Esophagus muscularis mucosa (tissue), 4 donors: Measurements from ENCODE around the gene TTLL5. TPM values are rescaled to one million over a fixed set of nuclear protein-coding genes. Genes with fewer than 3 reads are reported as not detected.

Experiments
- DNase-seq: peaks from one replicate; pipeline ENCODE4 v3.0.0-alpha.2; 2017; ENCODE audit errors: extremely low spot score
- H3K27ac ChIP-seq, 4 donors: fragments of 200-600 bp; sonication (generic); replicated peaks in 1 of 4; 1 replicate in 3 of 4; 2 replicates in 1 of 4; pipeline ENCODE4 v1.5.1; 2016 to 2019; ENCODE audit warnings: mild to moderate bottlenecking in 1 of 4
- H3K27me3 ChIP-seq, 4 donors: fragments of 200-600 bp; sonication (generic); one replicate each; pipeline versions ENCODE4 v1.5.1 to v1.6.0; 2016 to 2019
- H3K36me3 ChIP-seq, 4 donors: fragments of 200-600 bp; sonication (generic); one replicate each; pipeline ENCODE4 v1.5.1; 2016 to 2019
- H3K4me1 ChIP-seq, 4 donors: fragments of 200-600 bp; sonication (generic); one replicate each; pipeline ENCODE4 v1.5.1; 2016 to 2019
- H3K4me3 ChIP-seq, 4 donors: fragments of 200-600 bp; sonication (generic); 1 replicate in 2 of 4; 2 replicates in 2 of 4; pipeline ENCODE4 v1.5.1; 2016 to 2019; ENCODE audit warnings: mild to moderate bottlenecking in 4 of 4, moderate library complexity in 1 of 4
- H3K9me3 ChIP-seq, 4 donors: fragments of 200-600 bp; sonication (generic); 1 replicate in 3 of 4; 2 replicates in 1 of 4; pipeline ENCODE4 v1.5.1; 2016 to 2019
- EP300 ChIP-seq: sonication (generic); formaldehyde crosslinking; IDR thresholded peaks from one replicate; pipeline ENCODE4 v1.6.1; 2017; ENCODE audit warnings: antibody characterized with exemption
- POLR2A ChIP-seq: fragments of 450-650 bp; IDR thresholded peaks from one replicate; pipeline ENCODE4 v1.6.1; 2017; ENCODE audit warnings: antibody characterized with exemption, moderate library complexity, mild to moderate bottlenecking, low read depth
- POLR2AphosphoS5 ChIP-seq, 2 donors: sonication (generic); formaldehyde crosslinking; IDR thresholded peaks; one replicate each; pipeline ENCODE4 v1.6.1; 2017; ENCODE audit warnings: antibody characterized with exemption in 2 of 2
- WGBS: methylation state at CpG from one replicate; pipeline ENCODE4 v1.1.5; 2018; 5-methylcytosine and 5-hydroxymethylcytosine counted together
- intact Hi-C: fragments of 100-400 bp; cut with DNase I; formaldehyde crosslinking; loops from one replicate; pipeline ENCODE4 v1.15.1; 2023
- total RNA-seq, 4 donors: library from RNA; depleted of rRNA; stranded (reverse); fragments of >200 nt; gene quantifications; one replicate each; pipeline versions ENCODE4 v1.1.0 to v1.2.1, GENCODE V29; 2016
- TF ChIP-seq, protein P1 (sequence below), 3 experiments: fragments of 200-600 bp in 2 of 3; fragments of 450-650 bp in 1 of 3; sonication (generic) in 2 of 3; IDR thresholded peaks; one replicate each; pipeline ENCODE4 v1.5.1; 2017 to 2019; ENCODE audit warnings: antibody characterized with exemption in 3 of 3, mild to moderate bottlenecking in 2 of 3, moderate library complexity in 1 of 3

TTLL5 gene
- total RNA-seq, 4 donors from 2014 or later = 16.9 to 26.6 (median 21.2) TPM

DNA sequence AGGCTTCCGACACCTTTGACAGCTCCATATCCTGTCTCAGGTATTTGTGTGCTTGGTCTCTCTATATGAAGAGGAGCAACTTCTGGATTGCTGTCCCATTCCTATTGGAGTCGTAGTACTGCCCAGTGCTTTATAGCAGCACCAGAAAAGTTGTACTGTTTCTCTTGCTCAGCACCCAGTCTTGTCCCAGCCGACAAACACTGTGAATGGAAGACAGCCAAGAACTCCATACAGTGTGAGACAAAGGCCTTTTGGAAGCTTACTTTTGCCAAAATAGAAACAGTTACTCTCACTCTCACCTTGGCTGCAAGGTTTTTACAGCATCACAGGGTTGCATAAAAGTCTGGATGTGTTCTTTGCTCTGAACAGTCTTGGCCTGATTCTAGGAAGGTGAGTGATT is 215.5 kb downstream of the TTLL5 start:
- no peaks in the 10 kb centered on the region for H3K9me3 ChIP-seq
- no peak for TF ChIP-seq POLR2A
- TF ChIP-seq, protein P1, sequence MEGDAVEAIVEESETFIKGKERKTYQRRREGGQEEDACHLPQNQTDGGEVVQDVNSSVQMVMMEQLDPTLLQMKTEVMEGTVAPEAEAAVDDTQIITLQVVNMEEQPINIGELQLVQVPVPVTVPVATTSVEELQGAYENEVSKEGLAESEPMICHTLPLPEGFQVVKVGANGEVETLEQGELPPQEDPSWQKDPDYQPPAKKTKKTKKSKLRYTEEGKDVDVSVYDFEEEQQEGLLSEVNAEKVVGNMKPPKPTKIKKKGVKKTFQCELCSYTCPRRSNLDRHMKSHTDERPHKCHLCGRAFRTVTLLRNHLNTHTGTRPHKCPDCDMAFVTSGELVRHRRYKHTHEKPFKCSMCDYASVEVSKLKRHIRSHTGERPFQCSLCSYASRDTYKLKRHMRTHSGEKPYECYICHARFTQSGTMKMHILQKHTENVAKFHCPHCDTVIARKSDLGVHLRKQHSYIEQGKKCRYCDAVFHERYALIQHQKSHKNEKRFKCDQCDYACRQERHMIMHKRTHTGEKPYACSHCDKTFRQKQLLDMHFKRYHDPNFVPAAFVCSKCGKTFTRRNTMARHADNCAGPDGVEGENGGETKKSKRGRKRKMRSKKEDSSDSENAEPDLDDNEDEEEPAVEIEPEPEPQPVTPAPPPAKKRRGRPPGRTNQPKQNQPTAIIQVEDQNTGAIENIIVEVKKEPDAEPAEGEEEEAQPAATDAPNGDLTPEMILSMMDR (IDR thresholded peaks at IDR 0.05) = no peak
- TF ChIP-seq EP300 = no peak
- no peak for TF ChIP-seq POLR2AphosphoS5 (IDR thresholded peaks at IDR 0.05)
- H3K4me3 ChIP-seq = no peak overlapping the region
- 45% methylated on average over 3 of the region's 3 CpGs for WGBS
- H3K4me1 ChIP-seq = peaks cover 11 to 20% (median 17%) of the 10 kb centered on the region in 4 donors
- H3K36me3 ChIP-seq = no peaks in the 10 kb centered on the region
- peak overlapping the region; percentile 8 to 63 (median 53) for H3K27ac ChIP-seq
- no peak for DNase-seq
- no peaks in the 10 kb centered on the region for H3K27me3 ChIP-seq
- intact Hi-C loops = no loop called here

DNA sequence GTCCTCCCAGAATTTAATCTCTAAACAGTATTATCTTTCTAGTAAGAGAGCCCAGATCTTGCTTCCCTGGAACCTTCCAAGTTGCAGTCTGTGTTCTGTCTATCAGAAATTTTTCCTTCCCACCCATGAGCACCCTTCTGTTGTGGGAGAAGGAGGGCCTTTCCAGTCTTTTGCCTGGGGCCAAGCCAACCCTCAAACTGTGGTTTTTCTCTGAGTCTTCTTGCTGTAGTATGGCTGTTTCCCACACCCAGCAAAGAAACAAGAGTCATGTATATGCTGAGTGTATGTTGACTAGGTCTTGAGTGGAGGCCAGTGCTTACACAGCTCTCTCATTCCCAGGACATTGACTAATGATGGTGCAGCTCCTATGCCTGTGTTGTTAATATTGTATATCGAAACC is 216.2 kb downstream of the TTLL5 start:
- H3K27ac ChIP-seq = peak overlapping the region; percentile 8 to 63 (median 53)

DNA sequence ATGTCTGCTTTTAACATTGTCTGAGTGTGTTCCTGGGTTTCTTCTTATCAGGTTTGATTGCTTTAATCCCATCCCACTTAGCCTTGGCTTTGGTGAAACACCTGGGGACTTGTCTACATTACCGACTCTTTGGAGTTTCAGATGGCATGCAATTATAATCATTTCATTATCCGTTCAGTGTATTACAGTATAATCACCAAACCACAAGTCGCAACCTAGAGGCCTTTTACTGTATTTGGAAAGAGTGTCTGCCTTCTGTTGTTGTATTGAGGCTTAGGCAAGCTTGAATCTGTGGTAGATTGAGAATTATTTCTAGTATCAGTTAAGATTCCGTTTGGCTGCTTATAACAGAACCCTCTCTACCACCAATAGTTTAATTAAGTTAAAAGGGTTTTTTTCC is 216.8 kb downstream of the TTLL5 start:
- no peak overlapping the region for H3K27ac ChIP-seq
- TF ChIP-seq POLR2A (no peak), EP300 (no peak), POLR2AphosphoS5 (IDR thresholded peaks at IDR 0.05) (no peak)
- TF ChIP-seq, protein P1 (IDR thresholded peaks at IDR 0.05) = no peak

More for the DNA sequence above, 216.2 kb downstream of the TTLL5 start:
- Histone ChIP-seq H3K4me3 (no peak overlapping the region), H3K36me3 (peaks cover 0 to under 1% (median 0%) of the 10 kb centered on the region in 4 donors), H3K4me1 (peaks cover 11 to 20% (median 17%) of the 10 kb centered on the region in 4 donors), H3K27me3 (no peaks in the 10 kb centered on the region), H3K9me3 (no peaks in the 10 kb centered on the region)
- 22% methylated on average over 1 of the region's 1 CpG for WGBS
- no peak for TF ChIP-seq EP300
- TF ChIP-seq, protein P1 (IDR thresholded peaks at IDR 0.05) = no peak
- TF ChIP-seq POLR2A = no peak
- DNase-seq = no peak
- intact Hi-C loops = no loop called here

DNA sequence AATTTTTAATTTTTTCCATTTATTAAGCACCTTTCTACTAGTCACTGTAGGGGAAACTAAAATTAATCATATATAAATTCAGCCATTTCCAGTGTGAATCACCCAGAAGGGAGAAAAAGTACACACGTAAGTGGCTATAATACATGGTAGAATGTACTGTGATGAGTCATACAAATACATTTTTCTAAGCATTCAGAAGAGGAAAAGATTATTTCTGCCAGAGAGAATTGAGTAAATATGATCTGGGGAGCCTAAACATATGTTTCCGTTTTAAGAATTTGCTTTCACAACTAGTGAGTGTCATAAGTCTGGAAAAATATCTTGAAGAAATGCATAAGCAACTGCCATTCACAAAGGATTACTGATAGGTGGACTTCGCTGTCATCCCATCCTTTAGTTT is 218.0 kb downstream of the TTLL5 start:
- peaks cover 11 to 20% (median 17%) of the 10 kb centered on the region in 4 donors for H3K4me1 ChIP-seq
- no peaks in the 10 kb centered on the region for H3K27me3 ChIP-seq
- WGBS = 72% methylated on average over 3 of the region's 3 CpGs
- intact Hi-C loops = no loop called here
- H3K9me3 ChIP-seq = no peaks in the 10 kb centered on the region
- DNase-seq = no peak
- H3K36me3 ChIP-seq = peaks cover 0 to 11% (median 0%) of the 10 kb centered on the region in 4 donors
- H3K4me3 ChIP-seq = no peak overlapping the region
- no peak overlapping the region for H3K27ac ChIP-seq
- TF ChIP-seq EP300 = no peak
- TF ChIP-seq, protein P1 (IDR thresholded peaks at IDR 0.05) = no peak
- TF ChIP-seq POLR2AphosphoS5 (IDR thresholded peaks at IDR 0.05) = no peak
- TF ChIP-seq POLR2A = no peak

More for the DNA sequence above, 216.8 kb downstream of the TTLL5 start:
- no peak for DNase-seq
- no peaks in the 10 kb centered on the region for H3K27me3 ChIP-seq
- 82% methylated on average over 4 of the region's 4 CpGs for WGBS
- intact Hi-C loops = no loop called here
- peaks cover 11 to 20% (median 17%) of the 10 kb centered on the region in 4 donors for H3K4me1 ChIP-seq
- H3K9me3 ChIP-seq = no peaks in the 10 kb centered on the region
- peaks cover 0 to 6% (median 0%) of the 10 kb centered on the region in 4 donors for H3K36me3 ChIP-seq
- no peak overlapping the region for H3K4me3 ChIP-seq

DNA sequence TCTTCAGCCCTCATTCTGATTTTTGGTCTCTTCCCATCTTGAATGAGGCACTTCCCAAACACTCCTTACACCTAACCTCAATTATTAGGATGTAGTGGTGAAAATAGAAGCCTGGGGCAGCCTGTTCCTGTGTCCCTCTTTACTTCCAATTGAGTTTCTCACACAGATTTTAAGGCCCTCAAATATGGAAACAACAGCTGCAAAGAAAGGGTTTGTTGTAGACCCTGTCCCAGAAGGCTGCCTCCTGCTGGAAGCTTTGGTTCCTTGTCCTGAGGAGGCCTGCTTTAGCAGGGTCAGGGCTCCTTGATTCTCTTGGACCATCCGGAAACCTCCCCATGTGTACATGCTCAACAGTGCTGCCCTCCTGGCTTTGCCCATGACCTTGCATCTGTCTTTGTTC is 219.5 kb downstream of the TTLL5 start:
- WGBS = 100% methylated on average over 1 of the region's 1 CpG
- DNase-seq = no peak
- H3K4me1 ChIP-seq = peaks cover 11 to 20% (median 17%) of the 10 kb centered on the region in 4 donors

More for the DNA sequence above, 219.5 kb downstream of the TTLL5 start:
- TF ChIP-seq POLR2AphosphoS5 (IDR thresholded peaks at IDR 0.05) = no peak
- TF ChIP-seq EP300 = no peak
- no peak for TF ChIP-seq POLR2A
- TF ChIP-seq, protein P1 (IDR thresholded peaks at IDR 0.05) = no peak
- Histone ChIP-seq H3K36me3 (peaks cover 0 to 11% (median 0%) of the 10 kb centered on the region in 4 donors), H3K4me3 (no peak overlapping the region), H3K27ac (no peak overlapping the region), H3K9me3 (no peaks in the 10 kb centered on the region), H3K27me3 (no peaks in the 10 kb centered on the region)
- intact Hi-C loops = no loop called here
